Endothelial cell of umbilical vein (primary cell): ENCODE data around the gene DERA. TPM values are rescaled to one million over a fixed set of nuclear protein-coding genes. Genes with fewer than 3 reads are reported as not detected.

Experiments used
- BruUV-seq: library from RNA; stranded (reverse); fragments of 400-500 nt; replicated peaks from 2 replicates; lab custom pipeline; 2021; lab: Mats Ljungman, UMichigan
- CTCF ChIA-PET: fragments of 300-600, 350-600 bp; sonication (Branson Sonifier 250); formaldehyde crosslinking; loops from one replicate; lab custom pipeline; 2021; ENCODE audit warnings: antibody characterized with exemption, inconsistent platforms; lab: Charles Lee
- POLR2A ChIA-PET: fragments of 300-600, 350-600 bp; sonication (Branson Sonifier 250); formaldehyde crosslinking; loops from one replicate; lab custom pipeline; 2021; ENCODE audit warnings: antibody characterized with exemption, inconsistent platforms; lab: Charles Lee
- DNase-seq: peaks from one replicate; pipeline ENCODE4 v3.0.0-alpha.2; 2011; ENCODE audit warnings: low read depth, low spot score
- FAIRE-seq: peaks from 2 replicates; lab custom pipeline; 2011; peaks lifted over from hg19 to GRCh38; lab: Jason Lieb, UNC
- H2AFZ ChIP-seq: 2 replicates; pipeline ENCODE4 v1.6.0; 2012; ENCODE audit warnings: low read depth, low read length, control low read depth, inconsistent platforms
- H3K27ac ChIP-seq: 2 replicates; pipeline ENCODE4 v1.5.1; 2011; ENCODE audit warnings: low read depth, mild to moderate bottlenecking, control low read depth, low read length, moderate library complexity; ENCODE audit not compliant: insufficient read depth
- H3K27me3 ChIP-seq, 2 experiments: 2 replicates each; pipeline versions ENCODE4 v1.6.0 to v1.6.1; 2011; ENCODE audit warnings: low read length in 2 of 2, mixed read lengths in 1 of 2; ENCODE audit not compliant: control insufficient read depth in 2 of 2, insufficient read depth in 2 of 2
- H3K36me3 ChIP-seq, 2 experiments: 2 replicates in 1 of 2; 3 replicates in 1 of 2; pipeline ENCODE4 v1.5.1; 2011; ENCODE audit warnings: low read length in 2 of 2, mild to moderate bottlenecking in 1 of 2, moderate library complexity in 1 of 2; ENCODE audit not compliant: control insufficient read depth in 2 of 2, insufficient read depth in 2 of 2; ENCODE audit errors: extremely low read depth in 1 of 2
- H3K4me1 ChIP-seq: 3 replicates; pipeline ENCODE4 v1.5.1; 2011; ENCODE audit warnings: mild to moderate bottlenecking, low read length; ENCODE audit not compliant: control insufficient read depth, insufficient read depth; ENCODE audit errors: extremely low read depth
- H3K4me2 ChIP-seq: 2 replicates; pipeline ENCODE4 v1.6.1; 2011; ENCODE audit warnings: low read length, control low read depth, mixed read lengths; ENCODE audit not compliant: insufficient read depth
- H3K4me3 ChIP-seq, 3 experiments: fragments of 200-600 bp in 1 of 3; sonication (generic), shearing (Covaris generic) in 1 of 3; replicated peaks in 1 of 3; 2 replicates each; pipeline ENCODE4 v1.5.1; 2011 to 2016; ENCODE audit warnings: control low read depth in 3 of 3, low read length in 3 of 3, mild to moderate bottlenecking in 2 of 3, inconsistent platforms in 1 of 3, low read depth in 1 of 3, moderate library complexity in 1 of 3; ENCODE audit not compliant: insufficient read depth in 1 of 3
- H3K79me2 ChIP-seq: 2 replicates; pipeline ENCODE4 v1.6.0; 2012; ENCODE audit warnings: low read length, inconsistent platforms; ENCODE audit not compliant: control insufficient read depth, insufficient read depth
- H3K9ac ChIP-seq: replicated peaks from 2 replicates; pipeline ENCODE3; 2011; ENCODE audit warnings: low read length, control low read depth; ENCODE audit not compliant: insufficient read depth; ENCODE audit errors: extremely low read depth
- H3K9me1 ChIP-seq: replicated peaks from 3 replicates; pipeline ENCODE4 v1.6.0; 2011; ENCODE audit warnings: mild to moderate bottlenecking, low read length; ENCODE audit not compliant: control insufficient read depth, insufficient read depth; ENCODE audit errors: extremely low read depth
- H3K9me3 ChIP-seq: replicated peaks from 2 replicates; pipeline ENCODE4 v1.5.1; 2012; ENCODE audit warnings: low read length, inconsistent platforms; ENCODE audit not compliant: control insufficient read depth, insufficient read depth
- H4K20me1 ChIP-seq: replicated peaks from 2 replicates; pipeline ENCODE3; 2011; ENCODE audit warnings: mild to moderate bottlenecking, low read length; ENCODE audit not compliant: control insufficient read depth, insufficient read depth; ENCODE audit errors: extremely low read depth
- CTCF ChIP-seq, 2 donors: IDR thresholded peaks; 1 replicate in 1 of 2; 2 replicates in 1 of 2; pipeline ENCODE4 v1.5.1; 2011; ENCODE audit warnings: low read length in 2 of 2, mild to moderate bottlenecking in 2 of 2, moderate library complexity in 2 of 2, control low read depth in 1 of 2, inconsistent platforms in 1 of 2, low read depth in 1 of 2; ENCODE audit not compliant: insufficient read depth in 1 of 2; ENCODE audit errors: extremely low read depth in 1 of 2
- EZH2 ChIP-seq: IDR thresholded peaks from 2 replicates; pipeline ENCODE4 v1.6.1; 2012; ENCODE audit warnings: borderline replicate concordance, low read depth, mild to moderate bottlenecking, moderate library complexity, low read length, inconsistent platforms; ENCODE audit not compliant: severe bottlenecking
- FOS ChIP-seq: IDR thresholded peaks from 2 replicates; pipeline ENCODE4 v1.6.1; 2011; ENCODE audit warnings: mild to moderate bottlenecking, low read length, moderate library complexity, borderline replicate concordance; ENCODE audit not compliant: insufficient read depth
- GATA2 ChIP-seq: IDR thresholded peaks from 2 replicates; pipeline ENCODE4 v1.7.0; 2011; ENCODE audit warnings: low read depth, mild to moderate bottlenecking, moderate library complexity, mixed read lengths, low read length; ENCODE audit not compliant: insufficient read length, insufficient read depth
- JUN ChIP-seq: IDR thresholded peaks from 2 replicates; pipeline ENCODE4 v1.6.1; 2011; ENCODE audit warnings: borderline replicate concordance, low read depth; ENCODE audit not compliant: insufficient read length, insufficient read depth
- MAX ChIP-seq: IDR thresholded peaks from 2 replicates; pipeline ENCODE4 v1.6.1; 2011; ENCODE audit not compliant: insufficient read depth, insufficient read length
- MYC ChIP-seq: IDR thresholded peaks from one replicate; pipeline ENCODE4 v1.6.1; 2011; ENCODE audit warnings: mild to moderate bottlenecking, low read depth, low read length
- POLR2A ChIP-seq: IDR thresholded peaks from 2 replicates; pipeline ENCODE4 v1.6.1; 2012; ENCODE audit warnings: low read depth, mild to moderate bottlenecking, control low read depth, low read length
- POLR2AphosphoS5 ChIP-seq: IDR thresholded peaks from 2 replicates; pipeline ENCODE4 v1.6.1; 2012; ENCODE audit warnings: low read depth, mild to moderate bottlenecking, control low read depth, low read length, moderate library complexity; ENCODE audit not compliant: insufficient read depth
- dilution Hi-C: fragments of 300-500 bp; cut with MboI; formaldehyde crosslinking; loops from one replicate; pipeline ENCODE4 v1.15.0; 2019; ENCODE audit warnings: low sequenced_read_pairs; ENCODE audit not compliant: extremely low pct_ligation_motif_present
- intact Hi-C: fragments of 100-400 bp; cut with micrococcal nuclease; formaldehyde crosslinking; loops from one replicate; pipeline ENCODE4 v1.10.0; 2022
- polyA plus RNA-seq, 4 experiments: library from polyadenylated mRNA; depleted of rRNA in 3 of 4; stranded (reverse) in 3 of 4; unstranded in 1 of 4; fragments of >200 nt; gene quantifications; 2 replicates each; pipeline versions ENCODE4 v1.2.1 to v1.2.3, GENCODE V29; 2011 to 2012; ENCODE audit warnings: missing spikeins in 1 of 4
- total RNA-seq: library from RNA; stranded (reverse); gene quantifications from 2 replicates; pipeline ENCODE4 v1.2.3, GENCODE V29; 2021

The DERA gene
- total and polyA plus RNA-seq, 2 donors (not counting 3 experiments of a cell fraction or from before 2014, with no cell fraction given), result 19.8 to 41.5 TPM

GRCh38 chr12:16043480-16043879 is 132.3 kb downstream of the DERA start:
- no peaks in the 10 kb centered on the region for H4K20me1 ChIP-seq
- H3K4me1 ChIP-seq, result no peaks in the 10 kb centered on the region
- FAIRE-seq, result no peak
- no peaks in the 10 kb centered on the region for H3K9me3 ChIP-seq
- POLR2A ChIA-PET, result no interaction called here
- no peak overlapping the region for H3K4me3 ChIP-seq
- no peak for TF ChIP-seq FOS
- no peak for TF ChIP-seq MYC
- TF ChIP-seq GATA2, result no peak
- no peak for TF ChIP-seq EZH2
- TF ChIP-seq POLR2AphosphoS5, result no peak
- TF ChIP-seq POLR2A, result no peak
- TF ChIP-seq MAX, result no peak
- TF ChIP-seq JUN, result no peak
- no peak for TF ChIP-seq CTCF (IDR thresholded peaks at IDR 0.05; ENCODE audit: extremely low read depth in 1 of 2, insufficient read depth in 1 of 2, low read depth in 1 of 2, low read length in 2 of 2)
- no TSS peak for BruUV-seq
- DNase-seq, result no peak
- intact Hi-C loops, result no loop called here
- no peaks in the 10 kb centered on the region for H3K27me3 ChIP-seq
- no peaks in the 10 kb centered on the region for H3K36me3 ChIP-seq
- dilution Hi-C loops, result no loop called here
- H3K9ac ChIP-seq, result no peak overlapping the region
- CTCF ChIA-PET, result interaction anchor here (1.0 kb wide), 1 partner anchor 38 kb away, joined by 3 read pairs; no protein-coding TSS in a partner anchor
- H3K27ac ChIP-seq, result no peak overlapping the region
- H3K4me2 ChIP-seq, result no peak overlapping the region
- no peaks in the 10 kb centered on the region for H3K79me2 ChIP-seq
- H2AFZ ChIP-seq, result no peak overlapping the region
- no peaks in the 10 kb centered on the region for H3K9me1 ChIP-seq
